GOT3 (cell line): ENCODE results near the gene NXN.
"Not testable (repeated sequence)": the region's sequence is repeated elsewhere in the genome, so short reads cannot be mapped to it uniquely, and the experiment has no call there.

ENCODE experiments used
- DNase-seq: peaks from one replicate; lab custom pipeline; 2025; ENCODE audit warnings: mixed read lengths; lab: John Stamatoyannopoulos, UW

The NXN gene

DNA sequence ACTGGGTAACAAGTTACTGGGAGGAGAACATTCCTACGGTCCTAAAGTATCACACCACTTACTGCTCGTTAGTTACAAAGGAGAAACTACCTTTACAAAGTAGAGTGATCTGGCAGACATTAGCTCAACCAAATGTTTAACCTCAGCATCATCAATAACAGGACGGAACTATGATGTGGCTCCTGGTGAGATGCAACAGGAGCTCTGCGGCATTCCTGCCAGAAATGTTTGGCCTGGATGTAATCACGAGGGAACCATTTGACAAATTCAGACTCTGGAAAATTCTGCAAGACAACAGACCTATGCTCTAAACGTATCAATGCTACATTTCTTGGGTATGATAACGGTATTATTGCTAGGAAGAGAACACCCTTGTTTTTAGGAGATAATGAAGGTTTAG, 117.0 kb downstream of the NXN start:
- DNase-seq, result no peak

DNA sequence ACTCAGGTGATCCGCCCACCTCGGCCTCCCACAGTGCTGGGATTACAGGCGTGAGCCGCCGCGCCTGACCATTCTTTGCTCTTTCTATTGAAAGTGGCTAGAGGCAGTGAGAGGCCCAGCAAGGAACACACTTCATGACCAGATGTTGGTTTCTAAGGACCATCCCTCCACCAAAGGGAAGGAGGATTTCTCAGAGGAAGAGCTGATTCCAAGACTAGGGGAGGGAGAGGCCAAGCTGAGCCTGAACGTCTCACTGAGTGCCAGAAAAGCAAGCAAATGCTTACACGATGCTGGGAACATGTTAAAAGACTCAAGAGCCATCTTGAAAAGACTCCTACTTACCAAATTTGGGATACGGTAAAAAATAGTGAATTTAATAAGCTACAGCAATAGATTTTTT, 118.2 kb downstream of the NXN start:
- DNase-seq, result no peak

DNA sequence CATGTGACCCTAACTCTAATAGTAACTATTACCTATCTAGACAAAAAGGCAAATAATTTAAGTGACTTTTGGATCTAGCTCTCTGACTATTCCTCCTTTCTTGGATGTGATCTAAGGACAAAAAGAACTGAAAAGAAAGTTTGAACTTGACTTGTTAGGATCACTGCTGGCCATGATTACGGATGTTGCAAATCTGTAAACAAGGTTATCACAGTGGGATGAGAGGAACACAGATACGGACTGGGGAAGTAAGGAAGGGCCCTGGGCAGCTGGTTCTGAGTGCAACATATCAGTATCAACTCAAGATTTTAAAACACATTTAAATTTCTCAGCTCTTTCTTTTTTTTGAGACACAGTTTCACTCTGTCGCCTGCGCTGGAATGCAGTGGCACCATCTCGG, 118.8 kb downstream of the NXN start:
- DNase-seq, result no peak

DNA sequence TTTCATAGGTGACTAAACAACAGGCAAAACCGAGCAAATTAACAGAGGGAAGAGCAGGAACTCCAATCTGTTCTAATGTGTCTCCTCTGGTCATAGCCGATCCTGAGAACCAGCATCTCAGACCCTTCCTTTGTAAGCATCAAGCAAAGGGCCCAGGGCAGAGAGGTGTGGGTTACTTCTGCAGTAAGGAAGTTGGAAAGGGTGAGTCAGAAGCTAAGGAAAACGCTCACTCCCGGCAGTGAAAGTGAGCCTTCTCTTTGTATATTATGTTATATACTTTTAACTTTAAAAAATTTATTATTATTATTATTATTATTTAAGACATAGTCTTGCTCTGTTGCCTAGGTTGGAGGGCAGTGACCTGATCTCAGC, 119.8 kb downstream of the NXN start:
- DNase-seq, result no peak

DNA sequence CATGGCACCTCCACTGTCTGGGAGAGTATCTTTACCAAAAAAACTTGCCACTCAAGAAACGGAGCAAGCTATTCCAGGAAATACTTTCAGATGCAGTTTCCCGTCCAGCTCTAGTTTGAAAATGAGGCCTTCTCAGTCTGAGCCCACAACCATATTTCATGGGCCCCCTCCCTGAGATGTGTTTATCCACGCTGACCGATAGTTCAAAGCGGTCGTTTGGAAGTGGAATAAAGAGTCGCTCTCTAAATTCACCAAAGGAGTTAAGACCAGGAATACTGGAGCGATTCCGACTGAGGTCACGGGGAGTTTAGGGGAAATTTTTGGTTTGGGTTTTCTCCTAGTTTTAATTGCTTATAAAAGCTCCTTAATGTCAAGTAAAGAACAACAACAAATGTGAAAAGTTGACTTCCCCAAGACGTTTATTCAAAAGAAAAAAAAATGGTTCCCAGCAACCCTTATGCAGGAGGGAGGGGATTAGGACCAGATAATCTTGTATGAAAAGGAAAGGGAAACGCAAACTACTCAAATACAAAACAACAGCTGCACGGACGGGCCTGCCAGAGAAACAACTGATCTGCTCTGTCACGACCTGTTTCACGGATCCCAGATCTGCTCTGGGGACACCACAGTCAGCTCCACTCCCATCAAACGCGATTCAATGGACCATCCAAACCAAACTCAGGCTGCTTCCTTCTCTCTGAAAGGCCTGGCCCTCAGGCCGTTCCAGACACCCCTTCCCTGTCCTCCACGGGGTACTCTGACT, 120.3 kb downstream of the NXN start:
- DNase-seq, result no peak

DNA sequence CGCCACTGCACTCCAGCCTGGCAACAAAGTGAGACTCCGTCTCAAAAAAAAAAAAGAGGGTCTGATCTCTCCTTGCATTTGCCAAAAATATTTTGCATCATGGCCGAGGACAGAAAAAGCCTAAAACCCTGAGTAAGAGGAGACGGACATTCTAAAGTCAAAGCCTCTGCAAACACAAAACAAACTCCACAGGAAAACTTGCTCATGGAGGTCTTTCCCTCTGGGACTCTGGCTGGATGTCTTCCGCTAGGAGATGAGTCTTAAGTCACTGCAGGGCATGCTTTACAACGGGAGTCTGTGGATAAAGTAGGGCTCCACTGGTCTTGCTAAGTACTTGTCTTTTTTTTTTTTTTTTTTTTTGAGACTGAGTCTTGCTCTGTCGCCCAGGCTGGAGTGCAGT, 123.4 kb downstream of the NXN start:
- DNase-seq, result no peak

DNA sequence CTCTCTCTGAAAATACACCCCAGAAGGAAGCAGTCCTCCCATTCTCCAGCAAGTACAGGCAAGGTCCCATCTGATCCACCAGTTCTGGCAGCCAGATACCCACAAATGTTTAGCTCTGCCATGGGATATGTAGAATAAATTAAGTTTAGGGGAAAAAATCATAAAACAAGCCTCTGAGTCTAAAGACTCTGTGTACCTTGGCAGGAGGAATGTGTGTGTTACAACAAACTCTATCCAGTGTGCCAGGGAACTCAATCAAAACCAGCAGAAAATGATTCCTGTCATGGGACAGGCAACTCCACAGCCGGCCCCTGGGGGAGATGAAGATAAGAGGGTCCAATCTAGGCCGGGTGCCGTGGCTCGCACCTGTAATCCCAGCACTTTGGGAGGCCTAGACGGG, 124.0 kb downstream of the NXN start:
- no peak for DNase-seq

DNA sequence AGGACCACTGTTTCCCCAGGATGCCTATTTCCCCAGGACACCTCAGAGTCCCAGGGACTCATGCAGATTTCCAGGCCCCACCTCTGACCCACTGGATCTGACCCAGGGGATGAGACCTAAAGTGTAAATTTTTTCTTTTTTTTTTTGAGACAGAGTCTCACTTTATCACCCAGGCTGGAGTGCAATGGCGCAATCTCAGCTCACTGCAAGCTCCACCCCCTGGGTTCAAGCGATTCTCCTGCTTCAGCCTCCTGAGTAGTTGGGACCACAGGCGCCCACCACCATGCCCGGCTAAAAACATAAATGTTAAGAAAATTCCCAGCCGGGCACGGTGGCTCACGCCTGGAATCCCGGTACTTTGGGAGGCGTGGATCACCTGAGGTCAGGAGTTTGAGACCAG, 126.7 kb downstream of the NXN start:
- not testable (repeated sequence) for DNase-seq

DNA sequence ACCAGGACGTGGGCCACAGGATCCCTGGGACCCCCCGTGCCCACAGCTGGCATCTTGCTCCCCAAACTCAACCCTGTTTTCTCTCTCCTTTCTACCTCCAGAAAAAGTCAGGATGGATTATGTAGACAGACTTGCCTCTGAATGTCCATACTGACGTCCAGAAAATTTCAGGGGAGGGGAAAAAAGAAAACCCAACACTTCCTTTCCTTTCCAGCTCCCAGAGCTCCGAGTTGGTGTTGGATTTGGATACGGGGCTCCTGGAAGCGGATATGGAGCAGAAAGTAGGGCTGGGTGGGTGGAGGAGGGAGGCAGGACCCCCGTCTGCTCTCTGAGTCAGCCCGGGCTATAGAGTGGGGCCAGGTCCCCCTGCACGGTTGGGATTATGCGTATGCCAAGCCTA, 127.2 kb downstream of the NXN start:
- no peak for DNase-seq

DNA sequence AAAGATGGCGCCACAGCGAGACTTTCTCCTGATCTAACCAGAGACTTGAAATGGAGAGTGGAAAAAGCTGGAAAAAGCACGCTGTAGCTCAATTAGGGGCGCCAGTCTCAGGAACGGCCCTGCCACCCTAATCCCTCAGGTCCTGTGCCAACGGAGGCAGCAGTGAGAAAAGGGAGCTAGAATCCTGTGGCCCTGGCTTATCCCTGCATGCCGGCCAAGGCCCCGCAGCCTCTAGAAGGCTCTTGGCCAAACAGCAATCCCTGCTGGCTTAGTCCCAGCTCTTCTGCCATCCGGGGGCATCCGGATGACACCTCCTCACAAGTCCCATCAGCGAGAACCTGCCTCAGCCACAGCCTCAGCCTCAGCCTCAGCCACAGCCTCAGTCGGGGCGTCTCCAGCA, 127.7 kb downstream of the NXN start:
- DNase-seq, result no peak

DNA sequence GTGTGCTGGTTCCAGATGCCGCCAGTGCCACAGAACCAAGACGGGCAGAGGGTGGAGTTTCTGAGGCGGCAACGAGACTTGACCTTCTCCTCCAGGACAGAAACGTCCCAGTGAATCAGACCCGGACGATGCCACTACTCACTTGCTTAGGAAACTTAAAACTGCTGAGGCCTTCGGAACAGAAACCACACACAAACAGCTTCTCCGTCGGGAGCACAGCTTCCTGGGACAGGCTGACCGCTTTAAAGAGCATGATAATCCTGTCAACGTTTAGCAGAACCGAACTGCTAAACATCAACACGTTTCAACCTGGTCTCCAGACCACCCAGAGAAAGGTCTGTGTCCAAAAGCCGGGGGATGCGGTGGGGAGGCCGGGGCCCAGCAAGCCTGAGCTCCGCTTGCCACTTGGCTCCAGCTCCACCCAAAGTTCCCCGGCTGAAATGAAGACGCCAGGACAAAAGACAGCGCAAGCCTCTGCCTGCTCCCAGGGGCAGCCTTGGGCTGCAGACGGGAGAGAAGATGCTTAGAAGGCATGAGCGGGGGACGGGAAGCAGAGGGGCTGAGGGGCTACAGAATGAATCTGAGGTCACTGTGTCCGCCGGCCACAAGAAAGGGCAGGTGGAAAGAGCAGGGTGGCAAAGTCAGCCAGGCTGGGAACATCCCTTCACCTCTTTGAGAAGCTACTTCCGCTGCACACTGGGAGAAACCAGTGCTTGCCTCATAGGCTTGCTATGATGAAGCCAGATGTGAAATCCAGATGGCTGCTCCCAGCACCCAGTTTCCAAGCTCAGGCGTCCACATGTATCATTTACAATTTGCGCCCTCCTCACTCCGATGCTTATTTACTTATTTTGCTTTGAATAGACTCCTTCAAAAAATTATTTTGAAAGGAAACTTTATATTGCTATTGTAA, 128.5 kb downstream of the NXN start:
- DNase-seq, result no peak

DNA sequence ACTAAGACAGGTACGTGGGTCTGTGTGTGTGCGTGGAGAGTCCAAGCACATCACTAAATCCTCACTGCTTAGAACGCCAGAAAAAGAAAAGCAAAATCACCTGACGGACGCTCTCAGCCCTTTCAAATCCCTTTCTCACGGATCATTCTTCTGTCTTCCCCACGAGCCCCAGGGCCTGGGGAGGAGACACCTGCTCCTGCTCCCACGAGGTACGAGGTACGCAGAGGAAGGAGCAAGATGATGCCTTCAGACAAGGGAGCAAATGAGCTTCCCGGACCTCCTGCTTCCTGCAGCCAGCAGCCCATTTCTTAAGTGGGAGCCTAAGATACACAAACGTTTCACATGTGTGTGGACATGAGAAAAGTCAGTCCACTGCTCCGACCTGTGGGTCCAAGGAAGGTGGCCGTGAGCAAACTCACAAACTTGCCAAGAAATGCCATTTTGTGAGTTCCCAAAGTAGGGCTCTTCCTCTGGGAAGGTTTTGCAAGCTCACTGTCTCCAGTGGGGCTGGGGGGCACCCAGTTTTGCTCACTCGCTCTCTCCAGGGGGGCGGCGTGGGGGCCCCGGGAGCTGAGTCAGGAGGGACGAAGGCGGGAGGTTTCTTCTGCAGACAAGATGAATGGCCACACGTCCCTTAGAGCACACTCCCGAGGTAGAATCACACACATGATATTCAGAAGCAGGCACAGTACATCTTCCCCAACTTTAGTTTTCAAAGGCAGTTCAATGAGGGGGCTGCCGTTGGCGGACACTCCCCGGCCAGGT, 129.3 kb downstream of the NXN start:
- no peak for DNase-seq

DNA sequence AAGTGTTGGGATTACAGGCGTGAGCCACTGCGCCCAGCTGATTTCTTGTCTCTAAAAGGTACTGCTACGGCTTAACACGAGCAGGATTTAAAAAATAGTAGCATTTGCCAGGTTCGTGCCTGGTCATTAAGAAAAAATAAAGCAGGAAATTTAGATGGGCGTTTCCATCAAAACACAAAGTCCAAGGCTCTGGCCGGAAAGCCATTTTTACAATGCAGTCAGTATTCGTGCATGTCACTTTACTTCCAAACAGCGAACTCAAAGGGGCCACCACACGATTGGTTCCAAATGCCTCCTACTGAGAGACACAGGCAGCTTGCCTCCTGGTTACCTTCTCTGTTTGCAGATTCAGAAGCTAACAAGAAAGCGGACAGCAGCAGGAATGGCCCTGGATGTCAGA, 131.2 kb downstream of the NXN start:
- DNase-seq, result no peak

DNA sequence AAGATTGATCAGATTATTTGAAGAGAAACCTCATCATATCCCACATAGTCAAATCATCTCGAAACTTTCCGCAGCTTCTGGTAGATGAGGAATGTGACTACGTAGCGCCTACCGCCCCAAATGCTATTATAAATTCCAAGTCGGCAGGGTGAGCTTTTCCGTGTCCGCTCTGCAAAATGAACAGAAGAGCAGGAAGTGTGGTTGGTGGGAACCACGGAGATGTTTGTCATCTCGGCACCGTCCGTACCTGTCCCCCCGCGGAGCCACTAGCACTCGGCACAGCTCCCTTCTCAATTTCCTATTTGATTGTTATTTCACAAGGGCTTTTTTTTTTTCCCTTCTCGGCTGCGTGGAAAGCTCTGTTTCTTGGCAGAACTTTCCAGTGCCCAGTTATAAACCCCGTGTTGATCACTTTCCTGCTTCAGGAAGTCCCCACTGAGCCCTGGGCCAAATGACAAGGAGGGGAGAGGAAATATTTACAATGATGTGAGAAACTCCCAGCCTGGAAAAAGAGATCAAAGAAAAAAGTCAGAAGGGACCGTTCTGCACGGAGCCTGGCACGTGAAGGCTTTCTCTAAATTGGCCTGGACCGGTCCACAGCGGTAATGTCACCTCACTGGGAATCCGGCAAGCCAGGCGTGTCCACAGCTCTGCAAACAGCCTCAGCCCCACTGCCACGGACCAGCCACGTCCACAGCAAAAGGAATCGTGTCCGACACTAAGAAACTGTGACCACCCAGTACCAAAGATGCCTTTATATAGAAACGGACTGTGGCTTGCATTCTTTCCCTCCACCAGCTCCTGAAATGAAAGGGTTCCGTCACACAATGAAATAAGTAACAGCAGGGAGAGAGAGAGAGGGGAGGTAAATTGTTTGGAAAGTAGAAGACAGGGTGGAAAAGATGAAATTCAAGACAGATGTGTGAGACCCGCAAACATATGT, 132.4 kb downstream of the NXN start:
- no peak for DNase-seq

DNA sequence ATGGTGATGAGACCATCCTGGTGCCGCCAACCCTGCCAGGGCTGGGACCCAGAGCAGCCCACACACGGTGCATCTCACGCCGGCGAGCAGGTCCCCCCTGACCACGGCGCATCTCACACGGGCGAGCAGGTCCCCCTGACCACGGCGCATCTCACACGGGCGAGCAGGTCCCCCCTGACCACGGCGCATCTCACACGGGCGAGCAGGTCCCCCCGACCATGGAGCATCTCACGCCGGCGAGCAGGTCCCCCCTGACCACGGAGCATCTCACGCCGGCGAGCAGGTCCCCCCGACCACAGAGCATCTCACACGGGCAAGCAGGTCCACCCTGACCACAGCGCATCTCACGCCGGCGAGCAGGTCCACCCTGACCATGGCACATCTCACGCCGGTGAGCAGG, 138.3 kb downstream of the NXN start:
- DNase-seq, result no peak

DNA sequence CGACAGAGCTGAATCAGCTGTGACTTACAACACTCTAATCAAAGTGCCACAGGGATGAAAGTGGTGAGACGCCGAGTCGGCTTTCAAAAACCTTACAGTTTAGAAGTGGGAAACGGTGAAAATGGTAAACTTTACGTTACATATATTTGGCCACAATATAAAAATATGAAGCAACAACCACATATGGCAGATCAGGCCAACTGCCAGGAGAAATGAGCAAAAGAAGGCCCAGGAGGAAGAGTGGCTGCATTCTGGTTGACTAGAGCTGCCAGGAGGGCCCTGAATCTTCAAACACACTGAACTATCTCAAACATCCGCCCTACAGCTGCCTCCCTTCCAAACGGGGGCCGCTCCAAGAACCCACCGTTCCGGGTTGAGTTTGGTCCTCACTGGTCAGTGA, 141.1 kb downstream of the NXN start:
- DNase-seq, result no peak

DNA sequence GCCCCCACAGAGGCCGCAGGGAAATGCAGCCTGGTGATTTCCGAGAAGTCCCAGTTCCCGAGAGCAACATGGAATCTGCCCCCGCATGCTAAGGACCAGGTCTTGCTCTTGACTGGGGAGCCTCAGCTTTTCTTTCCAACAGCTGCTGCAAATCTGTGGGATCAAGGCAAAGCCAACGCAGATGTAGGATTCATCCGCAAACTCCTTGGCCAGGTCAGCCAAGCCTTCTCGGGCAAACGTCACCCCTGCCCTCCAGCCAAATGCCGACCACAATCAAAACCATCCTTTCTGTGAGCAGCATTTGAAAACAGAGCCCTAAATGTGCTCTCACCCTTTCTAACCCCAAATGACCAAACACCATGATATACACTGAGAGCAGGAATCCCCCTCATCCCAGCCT, 143.4 kb downstream of the NXN start:
- no peak for DNase-seq

DNA sequence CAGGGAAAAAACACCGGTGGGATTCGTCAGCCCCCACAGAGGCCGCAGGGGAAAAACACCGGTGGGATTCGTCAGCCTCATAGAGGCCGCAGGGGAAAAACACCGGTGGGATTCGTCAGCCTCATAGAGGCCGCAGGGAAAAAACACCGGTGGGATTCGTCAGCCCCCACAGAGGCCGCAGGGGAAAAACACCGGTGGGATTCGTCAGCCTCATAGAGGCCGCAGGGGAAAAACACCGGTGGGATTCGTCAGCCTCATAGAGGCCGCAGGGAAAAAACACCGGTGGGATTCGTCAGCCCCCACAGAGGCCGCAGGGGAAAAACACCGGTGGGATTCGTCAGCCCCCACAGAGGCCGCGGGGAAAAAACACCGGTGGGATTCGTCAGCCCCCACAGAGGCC, 143.9 kb downstream of the NXN start:
- DNase-seq, result not testable (repeated sequence)

DNA sequence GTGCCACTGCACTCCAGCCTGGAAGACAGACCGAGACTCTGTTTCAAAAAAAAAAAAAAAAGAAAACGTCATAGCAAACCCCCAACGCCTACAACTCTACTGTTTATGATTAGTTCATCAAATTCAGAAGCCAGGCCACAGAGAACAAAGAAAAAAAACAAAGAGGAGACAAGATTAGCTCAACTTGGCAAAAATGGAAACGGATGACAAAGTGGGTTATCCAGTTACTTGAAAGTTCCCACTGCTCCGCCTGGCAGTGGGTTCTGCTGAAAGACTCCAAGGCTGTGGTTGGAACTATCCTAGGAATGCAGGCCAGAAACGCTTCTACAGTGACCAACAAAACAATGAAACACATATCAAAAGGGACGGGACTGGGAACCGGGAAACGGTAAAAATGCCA, 144.3 kb downstream of the NXN start:
- DNase-seq, result no peak

DNA sequence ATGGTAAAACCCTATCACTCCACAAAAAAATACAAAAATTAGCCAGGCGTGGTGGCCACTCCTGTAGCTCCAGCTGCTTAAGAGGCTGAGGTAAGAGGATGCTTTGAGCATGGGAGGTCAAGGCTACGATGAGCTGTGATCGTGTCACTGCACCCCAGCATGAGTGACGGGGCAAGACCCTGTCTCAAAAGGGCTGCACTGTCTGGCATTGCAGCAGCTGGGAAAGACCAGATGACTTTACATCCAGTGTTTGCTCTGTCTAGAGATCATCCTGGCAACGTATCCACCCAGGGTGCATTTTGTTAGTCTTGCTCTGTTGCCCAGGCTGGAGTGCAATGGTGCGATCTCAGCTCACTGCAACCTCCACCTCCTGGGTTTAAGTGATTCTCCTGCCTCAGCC, 145.4 kb downstream of the NXN start:
- no peak for DNase-seq

DNA sequence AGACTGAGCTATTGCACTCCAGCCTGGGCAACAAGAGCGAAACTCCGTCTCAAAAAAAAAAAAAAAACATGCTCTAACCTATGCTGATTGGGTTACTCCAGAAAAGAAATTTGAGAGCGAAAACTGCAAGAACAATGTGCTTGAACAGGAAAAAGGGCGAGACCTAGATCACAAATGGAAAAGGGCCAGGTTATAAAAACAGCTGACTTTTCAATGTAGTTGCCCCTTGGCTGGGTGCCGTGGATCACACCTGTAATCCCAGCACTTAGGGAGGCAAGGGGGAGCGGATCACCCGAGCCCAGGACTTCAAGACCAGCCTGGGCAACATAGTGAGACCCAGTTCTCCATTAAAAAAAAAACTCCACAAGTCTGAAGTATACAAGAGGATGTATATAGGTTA, 148.6 kb downstream of the NXN start:
- DNase-seq, result no peak

DNA sequence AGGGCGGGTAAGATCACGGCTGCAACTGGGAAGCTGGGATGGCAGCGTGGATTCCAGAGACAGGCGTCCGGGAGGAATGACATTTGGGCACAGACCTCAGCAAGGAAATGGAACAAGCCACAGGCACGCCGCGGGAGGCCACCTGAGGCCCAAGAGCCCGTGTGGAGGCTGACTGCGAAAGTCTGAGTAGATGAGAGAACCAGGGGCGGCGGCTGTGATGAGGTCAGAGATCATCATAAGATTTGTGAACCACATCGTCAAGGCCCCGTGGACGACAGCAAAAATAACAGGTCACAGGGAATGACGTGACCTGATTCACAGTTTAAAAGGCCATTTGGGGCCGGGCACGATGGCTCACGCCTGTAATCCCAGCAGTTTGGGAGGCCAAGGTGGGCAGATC, 149.2 kb downstream of the NXN start:
- no peak for DNase-seq
